Measurements from ENCODE around the gene TGM2.

Gene TGM2

DNA sequence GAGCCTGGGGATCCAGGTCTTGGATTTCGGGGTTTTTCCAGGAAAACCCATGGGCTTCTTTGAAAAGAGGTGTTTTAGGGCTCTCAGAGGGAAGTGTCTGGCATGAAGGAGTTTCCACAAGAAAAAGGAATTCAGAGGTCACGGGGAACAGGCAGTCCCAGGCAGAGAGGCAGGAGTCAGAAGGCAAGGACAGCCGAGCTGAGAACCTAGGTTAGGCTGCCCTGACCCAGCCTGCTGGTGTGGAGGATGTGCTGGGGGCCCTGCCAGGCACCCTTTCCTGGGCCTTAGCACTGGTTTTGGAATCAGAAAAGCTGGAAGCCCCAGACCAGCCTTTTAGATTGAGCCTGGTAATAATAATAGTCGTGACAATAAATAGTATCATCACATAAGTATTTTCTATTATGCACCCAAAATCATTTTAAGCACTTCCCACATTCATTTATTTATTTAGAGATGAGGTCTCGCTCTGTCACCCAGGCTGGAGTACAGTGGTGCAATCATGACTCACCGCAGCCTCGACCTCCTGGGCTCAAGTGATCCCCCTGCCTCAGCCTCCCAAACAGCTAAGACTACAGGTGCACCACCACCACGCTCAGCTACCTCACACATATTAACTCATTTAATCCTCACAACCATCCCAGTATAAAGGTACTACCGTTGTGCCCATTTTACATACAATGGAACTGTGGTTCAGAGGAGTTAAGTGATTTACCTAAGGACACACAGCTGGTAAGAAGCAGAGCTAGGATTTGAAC lies 19.9 kb downstream of the TGM2 start:
- no peak for DNase-seq (ENCODE audit: low read depth in 3 of 3)

DNA sequence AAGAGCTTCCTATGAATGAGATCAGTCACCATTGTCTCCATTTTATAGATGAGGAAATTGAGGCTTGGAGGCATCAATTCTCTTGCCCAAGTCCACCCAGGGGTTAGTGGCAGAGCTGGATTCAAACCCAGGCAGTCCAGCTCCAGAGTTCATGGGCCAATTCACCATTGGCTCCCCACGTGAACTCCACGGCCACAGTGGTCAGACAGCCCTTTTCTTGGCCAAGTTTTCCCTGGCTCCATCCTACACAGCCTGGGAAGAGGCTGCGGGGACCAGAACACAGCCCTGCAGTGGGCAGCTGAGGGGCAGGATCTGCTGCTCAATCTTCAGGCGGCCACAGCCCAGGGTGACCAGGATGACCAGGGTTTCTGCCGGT lies 20.5 kb downstream of the TGM2 start:
- no peak for DNase-seq (ENCODE audit: low read depth in 3 of 3)

DNA sequence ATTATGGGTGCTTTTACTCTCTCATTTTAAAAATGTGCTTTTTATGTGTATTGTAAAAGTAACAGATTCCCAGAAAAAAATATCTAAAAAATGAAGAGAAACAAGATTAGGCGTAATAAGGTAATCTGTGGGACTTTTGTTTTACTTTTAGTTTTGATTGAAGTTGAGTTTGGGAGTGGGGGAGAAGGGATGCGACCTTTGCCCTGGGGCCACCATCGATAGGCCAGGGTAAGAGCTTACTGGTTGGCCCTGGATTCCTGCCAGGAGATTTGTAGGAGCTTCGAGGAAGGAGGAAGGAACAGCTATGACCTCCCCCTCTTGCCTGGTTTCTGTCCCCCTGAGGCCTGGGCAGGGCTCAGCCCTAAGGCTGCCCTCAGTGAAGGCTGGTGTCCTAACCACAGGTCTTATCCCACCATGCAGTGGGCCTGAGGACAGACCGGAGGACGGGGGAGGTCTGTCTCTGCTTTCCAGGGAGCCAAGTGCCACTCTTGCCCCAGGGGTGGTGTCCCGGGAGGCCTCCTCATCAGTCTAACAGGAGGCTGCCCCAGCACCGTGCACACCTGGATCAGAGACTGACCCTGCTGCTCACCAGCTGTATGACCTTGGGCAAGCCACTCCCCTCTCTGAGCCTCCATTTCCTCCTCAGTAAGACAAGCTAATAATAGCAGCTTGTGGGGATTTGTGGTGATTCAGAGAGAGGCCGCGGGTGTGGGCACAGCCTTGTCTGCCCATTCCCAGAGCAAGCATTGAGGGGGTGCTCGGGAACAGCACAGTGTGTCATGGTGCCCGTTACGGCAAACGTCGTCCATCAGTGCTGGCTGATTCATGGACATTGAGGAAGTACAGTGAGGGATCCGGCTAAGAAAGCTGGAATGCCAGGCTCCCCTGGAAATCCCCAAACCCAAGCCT lies 21.2 kb downstream of the TGM2 start:
- no peak for DNase-seq (ENCODE audit: low read depth in 3 of 3)

DNA sequence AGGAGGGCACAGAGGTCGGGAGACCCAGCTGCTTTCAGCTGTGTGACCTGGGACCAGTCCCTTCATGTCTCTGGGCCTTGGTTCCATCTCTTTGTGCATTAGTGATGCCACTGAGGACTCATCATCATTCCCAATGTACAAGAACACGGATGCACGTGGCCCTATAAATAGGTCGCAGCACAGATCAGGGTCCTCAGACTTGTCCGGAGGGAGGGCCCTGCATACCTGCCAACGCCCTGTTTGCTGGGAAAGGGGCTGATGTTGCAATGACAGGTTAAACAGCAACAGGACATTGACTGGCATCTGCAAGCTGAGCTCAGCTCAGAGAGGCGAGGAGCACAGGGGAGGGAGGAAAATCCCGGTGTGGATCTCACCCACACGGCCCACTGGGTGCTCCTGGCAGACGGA lies 21.8 kb downstream of the TGM2 start:
- no peak for DNase-seq (ENCODE audit: low read depth in 3 of 3)

DNA sequence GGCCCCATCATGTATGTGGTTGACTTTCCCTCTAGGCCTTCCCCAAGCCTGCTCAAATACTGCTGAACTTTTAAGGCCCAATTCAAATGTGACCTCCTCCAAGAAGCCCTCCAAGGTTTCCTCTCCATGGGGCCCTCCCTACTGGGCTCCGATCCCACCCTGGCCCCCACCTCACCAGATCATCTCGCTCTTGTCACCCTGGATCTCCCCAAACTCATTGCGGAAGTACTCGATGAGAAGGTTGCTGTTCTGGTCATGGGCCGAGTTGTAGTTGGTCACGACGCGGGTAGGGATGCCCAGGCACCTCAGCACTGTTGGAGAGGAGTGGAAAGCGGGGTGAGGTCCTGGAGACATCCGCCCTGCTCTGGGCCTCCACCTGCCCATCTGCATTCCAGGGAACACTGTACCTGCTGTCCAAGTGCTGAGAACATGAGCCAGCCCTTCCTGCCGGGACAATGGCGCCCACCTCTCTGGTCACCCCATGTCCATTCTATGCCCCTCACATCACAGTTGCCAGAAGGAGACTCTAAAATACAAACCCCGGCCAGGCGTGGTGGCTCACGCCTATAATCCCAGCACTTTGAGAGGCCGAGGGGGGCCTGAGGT lies 23.1 kb downstream of the TGM2 start:
- DNase-seq (ENCODE audit: low read depth in 3 of 3): no peak

DNA sequence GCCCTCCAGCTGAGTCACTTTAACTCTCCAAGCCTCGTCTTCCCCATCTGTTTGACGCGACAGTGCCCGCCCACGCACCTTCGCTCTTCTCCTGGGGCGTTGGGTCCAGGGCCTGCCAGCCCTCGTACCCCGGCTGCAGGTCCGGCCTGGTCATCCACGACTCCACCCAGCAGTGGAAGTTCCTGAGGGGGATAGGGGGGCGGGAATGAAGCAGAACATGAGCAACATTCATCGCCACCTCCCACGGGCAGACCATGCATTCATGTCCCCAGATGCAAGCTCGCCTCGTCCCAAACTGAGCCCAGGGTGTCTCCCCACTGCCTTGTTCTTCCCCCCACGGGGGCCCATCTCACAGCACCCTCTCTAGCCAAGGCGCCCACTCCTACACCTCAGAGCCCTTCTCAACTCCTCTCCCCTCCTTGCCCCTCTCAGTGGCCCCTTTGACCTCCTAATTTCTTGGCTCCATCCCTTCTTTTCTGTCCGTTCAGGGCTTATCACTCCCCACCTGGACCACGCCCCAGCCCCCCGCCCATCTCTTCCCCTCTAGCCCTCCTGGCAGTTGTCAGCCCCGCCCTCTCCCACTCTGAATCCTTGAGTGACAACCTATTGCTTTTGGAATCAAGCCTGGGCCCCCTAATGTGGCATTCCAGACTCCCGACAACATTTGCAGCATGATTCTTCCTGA lies 23.7 kb downstream of the TGM2 start:
- DNase-seq (ENCODE audit: low read depth in 3 of 3): no peak

DNA sequence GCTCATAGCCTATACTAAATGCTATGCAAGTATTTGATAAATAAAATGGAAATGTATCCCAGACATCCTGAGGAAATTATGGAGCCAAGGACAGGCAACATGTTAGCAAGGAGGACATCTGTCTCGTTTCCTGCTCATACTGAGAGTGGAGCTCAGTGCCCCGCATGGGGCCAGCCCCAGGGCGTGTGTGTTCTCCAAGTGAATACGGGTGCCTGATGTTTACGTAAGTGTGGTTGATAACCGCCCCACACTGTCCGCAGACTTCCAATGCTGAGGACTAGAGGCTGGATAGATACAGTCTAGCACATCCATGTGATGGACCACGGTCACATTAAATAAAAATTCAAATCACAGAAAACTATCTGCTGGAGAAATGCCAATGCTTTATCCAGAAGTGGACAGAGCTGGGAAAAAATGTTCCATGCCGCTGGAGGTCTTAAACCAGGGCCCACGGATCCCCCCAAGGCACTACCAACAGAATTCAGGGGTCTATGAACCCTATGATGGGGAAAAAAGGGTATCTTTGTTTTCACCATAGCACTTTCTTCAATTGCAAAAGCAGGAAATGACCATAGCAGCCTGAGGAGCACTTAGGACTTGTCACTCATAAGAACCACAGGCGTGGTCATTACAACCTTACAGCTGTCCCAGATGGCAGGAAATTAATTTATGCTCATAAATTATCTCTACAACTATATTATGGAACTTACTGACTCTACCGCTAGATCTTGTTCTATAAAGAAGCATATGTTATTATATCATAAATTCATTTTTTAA lies 24.9 kb downstream of the TGM2 start:
- no peak for DNase-seq (ENCODE audit: low read depth in 3 of 3)

DNA sequence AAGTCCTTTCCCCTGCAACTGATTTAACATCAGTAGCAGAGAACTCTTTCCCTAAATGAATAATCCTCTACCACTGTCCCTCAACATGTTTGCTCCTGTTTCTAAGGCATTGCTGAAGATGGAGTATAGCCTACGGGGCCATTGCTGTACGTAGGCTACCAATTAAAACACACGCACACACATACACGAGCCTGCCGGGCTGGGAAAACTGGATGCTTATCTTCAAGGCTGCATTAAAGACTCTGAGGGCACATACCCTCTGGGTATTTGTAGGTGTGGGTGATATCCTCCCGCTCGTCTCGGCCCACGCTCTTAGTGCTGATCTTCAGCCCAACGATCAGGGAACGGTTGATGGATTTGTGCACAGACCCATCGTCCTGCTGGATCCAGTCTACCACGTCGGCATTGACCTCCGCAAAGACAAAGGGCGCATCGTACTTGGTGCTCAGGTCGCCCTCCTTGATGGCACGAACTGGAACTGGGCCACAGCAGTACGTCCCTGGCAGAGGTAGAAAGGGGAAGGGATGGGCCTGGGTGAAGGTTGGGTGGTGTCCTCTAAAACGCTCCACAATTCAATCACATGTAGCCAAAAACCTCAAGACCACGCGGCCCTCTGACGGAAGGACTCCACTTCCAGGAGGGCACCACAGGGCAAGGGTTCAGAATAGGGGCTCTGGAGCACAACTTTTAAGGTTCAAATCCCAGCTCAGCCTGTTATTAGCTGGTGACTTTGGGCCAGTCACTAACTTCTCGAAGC lies 25.7 kb downstream of the TGM2 start:
- no peak for DNase-seq (ENCODE audit: low read depth in 3 of 3)

DNA sequence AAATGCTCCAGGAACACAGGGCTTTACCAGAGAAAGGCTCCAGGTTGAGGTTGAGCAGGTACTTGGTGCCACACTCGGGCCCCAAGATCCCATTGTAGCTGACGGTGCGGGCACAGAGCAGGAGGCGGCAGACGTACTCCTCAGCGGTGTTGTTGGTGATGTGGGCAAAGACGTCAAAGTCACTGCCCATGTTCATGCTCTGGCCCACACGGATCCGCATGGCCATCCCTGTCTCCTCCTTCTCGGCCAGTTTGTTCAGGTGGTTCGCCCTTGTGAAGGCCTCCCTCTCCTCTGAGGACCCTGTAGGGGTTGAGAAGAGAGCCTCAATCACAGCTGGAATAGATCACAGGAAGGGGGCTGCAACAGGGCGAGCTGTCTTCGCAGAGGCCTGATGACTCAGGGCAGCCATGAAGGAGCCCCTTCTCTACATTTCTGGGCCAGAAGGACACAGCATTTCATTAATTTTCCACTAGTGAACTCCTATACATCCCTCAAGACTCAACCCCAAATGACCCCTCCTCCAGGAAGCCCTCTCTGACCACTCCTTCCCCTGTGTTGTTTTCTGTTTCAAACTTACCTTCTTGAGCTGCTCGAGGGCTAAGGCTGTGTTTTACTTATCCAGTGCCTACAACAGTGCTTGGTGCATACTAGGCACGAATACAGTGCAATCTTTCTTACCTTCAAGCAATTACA lies 26.8 kb downstream of the TGM2 start:
- DNase-seq (ENCODE audit: low read depth in 3 of 3): no peak

DNA sequence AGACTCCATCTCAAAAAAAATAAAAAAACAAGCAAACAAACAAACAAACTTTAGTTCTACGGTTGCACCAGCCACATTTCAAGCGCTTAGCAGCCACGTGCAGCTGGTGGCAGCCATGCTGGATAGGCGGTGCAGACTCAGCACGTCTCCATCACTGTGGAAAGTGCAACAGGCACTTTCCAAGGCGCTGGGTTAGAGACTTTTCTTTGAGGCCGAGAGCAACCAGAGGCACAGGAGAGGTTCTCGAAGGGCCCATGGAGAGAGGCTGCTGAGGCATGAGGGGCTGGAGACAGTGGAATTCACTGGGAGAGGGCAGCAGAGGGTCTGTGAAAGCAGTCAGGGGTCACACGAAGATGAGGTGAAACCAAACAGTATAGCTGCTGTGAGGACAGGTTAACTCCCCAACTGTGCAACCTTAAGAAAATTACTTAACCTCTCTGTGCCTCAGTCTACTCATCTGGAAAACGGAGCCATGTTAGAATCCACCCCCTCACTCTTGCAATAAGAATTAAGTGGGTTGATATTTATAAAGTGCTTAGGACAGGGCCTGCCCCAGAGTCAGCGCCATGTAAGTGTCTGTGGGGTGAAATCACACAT lies 27.5 kb downstream of the TGM2 start:
- DNase-seq (ENCODE audit: low read depth in 3 of 3): no peak

DNA sequence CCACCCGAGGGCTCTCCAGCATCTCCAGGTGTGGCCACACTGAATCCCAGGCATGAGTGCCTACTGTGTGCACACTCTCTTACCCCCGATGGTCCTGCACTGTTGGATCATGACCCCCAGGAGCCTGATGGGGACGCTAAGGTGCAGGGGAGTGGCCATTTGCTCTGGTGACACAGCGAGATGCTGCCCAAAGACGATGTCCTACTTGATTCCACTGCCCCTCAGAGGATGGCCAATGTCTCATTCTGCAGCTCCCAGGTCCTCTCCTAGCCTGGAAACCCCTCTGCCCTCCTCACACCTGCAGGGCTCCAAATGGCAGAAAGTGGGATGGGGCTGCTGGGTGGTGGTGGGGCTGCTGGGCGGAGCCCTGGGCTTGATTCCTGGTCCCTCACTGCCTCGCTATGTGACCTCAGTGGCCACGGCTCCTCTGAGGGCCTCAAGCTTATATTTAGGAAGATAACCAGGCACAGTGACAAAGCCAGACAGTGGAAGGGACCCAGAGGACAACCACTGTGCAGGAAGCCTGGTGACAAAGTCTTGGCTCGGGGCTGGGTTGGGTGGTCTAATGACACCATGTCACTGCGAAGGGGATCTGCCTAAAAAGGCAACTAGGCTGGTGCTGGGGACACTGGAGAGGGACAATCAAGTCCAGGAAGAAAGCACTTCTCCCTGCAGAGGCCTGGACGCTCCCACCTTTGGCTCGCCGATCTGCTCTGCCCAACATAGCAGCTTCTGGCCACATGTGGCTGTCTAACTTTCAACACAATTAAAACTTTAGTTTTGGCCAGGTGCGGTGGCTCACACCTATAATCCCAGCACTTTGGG lies 28.4 kb downstream of the TGM2 start:
- no peak for DNase-seq (ENCODE audit: low read depth in 3 of 3)

DNA sequence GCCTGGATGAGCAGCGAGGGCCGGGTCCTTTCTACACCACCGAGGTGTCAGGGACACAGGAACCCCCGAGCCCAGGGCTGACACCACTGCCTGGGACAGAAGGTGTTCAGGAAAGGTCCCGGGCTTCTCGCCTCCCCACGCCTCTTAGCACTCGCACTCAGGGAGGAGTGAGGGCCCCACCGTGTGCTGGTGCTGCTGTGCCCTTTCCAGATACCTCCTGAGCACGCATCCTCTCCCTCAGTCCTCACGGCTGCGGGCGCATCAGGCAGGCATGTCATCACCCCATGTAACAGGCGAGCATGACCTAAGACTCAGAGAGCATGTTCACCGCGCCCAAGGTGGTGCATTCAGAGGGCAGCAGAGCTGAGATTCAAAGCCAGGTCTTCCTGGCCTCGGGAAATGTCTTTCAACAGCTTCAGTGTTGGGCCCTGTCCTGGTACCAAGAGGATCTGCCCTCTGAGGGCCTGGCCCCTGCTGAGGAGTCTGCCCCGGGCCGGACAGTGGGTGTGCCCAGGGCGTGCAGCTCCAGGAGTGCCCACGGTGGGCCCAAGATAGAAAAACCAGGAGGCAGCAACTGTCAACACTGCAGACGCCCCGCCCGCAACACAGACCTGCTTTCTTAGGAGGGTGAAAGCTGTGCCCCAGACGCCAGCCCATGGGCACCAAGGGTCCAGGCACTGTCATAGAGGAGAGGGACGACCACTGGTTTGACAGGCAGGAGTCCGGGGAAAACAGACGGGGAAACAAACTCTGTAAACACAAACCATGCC lies 29.2 kb downstream of the TGM2 start:
- DNase-seq (ENCODE audit: low read depth in 3 of 3): no peak

DNA sequence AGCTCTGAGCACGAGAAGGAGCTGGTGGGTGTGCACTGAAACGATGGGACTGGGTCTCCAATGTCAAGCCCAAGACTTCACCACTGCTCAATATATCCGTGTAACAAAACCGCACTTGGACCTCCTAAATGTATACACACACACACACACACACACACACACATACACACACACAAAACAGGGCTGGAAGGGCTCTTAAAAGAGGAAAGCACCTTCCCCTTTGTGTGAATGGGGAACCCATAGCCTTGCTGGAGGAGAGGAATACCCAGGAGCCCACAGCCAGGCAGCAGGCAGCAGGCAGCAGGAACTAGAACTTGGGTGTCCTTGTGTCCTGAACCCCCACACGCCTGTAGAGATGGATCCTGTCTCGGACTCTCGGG lies 29.8 kb downstream of the TGM2 start:
- no peak for DNase-seq (ENCODE audit: low read depth in 3 of 3)

DNA sequence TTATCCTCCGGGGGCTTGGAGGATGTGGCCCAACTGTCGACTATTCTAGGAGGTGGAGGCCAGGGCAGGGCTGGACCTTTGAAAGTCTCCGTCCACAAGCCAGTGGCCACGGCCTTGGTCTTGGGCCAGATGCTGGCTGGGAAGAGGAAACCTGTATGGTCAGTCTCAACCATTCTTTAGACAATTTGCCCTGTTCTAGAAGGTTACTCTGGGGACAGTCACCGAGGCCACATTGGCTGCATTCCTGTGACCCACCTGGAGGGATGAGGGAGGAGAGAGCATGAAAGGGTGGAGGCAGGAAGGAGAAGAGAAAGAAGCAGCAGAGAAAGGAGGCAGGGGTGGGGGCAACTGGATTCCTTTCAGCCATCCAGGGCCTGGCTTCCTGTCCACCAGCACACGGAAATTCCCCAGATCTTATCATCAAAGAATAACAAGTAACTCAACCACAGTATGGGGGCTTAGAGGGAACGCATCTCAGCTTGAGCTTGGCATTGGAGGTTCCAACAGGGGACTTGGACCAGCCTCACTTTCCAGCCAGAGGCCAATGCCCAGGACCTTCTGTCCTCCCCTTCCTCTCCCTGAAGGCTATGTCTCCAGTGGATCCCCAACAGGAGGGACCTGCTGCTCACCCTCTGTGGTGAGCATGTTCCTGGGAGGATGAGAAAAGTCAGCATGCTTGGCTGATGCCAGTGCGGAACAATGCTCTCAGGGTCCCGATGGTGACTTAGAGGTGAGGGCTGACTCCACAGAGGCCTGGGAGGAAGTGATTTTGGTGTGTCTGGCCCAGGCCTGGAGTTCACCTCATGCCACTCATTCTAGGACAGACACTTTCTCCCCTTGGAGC lies 30.4 kb downstream of the TGM2 start:
- no peak for DNase-seq (ENCODE audit: low read depth in 3 of 3)

DNA sequence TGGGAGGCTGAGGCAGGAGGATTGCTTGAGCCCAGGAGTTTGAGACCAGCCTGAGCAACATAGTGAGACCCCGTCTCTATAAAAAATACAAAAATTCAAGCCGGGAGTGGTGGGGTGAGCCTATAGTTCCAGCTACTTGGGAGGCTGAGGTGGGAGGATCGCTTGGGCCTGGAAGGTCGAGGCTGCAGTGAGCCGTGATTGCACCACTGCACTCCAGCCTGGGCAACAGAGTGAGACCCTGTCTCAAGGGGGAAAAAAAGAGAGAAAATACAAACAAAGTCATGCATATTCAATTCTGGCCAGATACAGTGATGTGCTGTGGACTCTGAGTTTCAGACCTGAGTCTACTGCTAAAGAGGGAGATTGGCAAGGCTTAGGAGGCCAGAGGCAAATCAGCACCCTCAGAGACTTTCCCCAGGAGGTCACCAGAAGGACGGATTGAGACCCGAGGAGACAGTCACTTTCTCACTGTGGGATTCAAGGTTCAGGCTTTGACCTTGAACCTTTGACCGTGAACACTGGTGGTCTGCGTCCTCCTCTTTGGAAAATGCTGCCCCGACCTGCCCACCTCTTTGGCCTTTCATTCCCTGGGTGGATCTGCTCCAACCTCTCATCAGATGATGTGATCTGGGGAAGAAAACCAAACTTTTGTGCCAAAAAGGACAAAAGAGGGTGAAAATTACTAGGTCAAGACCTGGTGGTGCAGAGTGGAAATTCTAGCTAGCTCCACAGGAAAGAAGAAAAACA lies 31.2 kb downstream of the TGM2 start:
- DNase-seq (ENCODE audit: low read depth in 3 of 3): no peak

DNA sequence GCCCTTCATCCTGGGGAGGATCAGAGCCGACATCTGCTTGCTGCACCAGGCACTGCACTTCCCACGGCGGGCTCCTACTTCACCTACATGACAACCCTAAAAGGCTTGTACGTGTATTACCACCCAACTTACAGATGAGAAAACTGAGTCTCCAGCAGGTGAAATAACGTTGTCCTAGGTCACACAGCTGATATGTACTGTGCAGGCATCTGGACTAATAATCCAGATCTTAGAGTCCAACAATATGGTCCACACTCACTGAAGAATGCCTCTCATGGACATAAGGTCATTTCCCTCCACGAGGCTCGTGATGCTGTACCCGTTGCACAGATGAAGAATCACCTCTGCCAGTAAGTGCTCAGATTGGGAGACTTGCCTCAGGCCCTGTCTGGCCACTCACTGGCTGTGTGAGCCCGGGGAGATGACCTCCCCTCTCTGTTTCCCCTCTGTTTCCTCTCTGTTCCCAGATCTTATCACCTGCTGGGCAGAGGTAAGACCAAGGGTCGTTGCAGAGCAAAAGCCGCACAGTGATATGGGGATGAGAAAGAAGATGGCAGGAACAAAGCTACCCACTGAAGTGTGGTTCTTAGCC lies 32.1 kb downstream of the TGM2 start:
- no peak for DNase-seq (ENCODE audit: low read depth in 3 of 3)
